ENCODE measurements around the gene AK2.
"Not testable (repeated sequence)": the region's sequence is repeated elsewhere in the genome, so short reads cannot be mapped to it uniquely, and the experiment has no call there.

Gene AK2

GRCh38 chr1:32997381-32997891 lies 39.2 kb downstream of the AK2 start:
- no peak for DNase-seq

- not testable (repeated sequence) for DNase-seq
Measured at GRCh38 chr1:32993324-32993636, 43.4 kb downstream of the AK2 start.

DNA sequence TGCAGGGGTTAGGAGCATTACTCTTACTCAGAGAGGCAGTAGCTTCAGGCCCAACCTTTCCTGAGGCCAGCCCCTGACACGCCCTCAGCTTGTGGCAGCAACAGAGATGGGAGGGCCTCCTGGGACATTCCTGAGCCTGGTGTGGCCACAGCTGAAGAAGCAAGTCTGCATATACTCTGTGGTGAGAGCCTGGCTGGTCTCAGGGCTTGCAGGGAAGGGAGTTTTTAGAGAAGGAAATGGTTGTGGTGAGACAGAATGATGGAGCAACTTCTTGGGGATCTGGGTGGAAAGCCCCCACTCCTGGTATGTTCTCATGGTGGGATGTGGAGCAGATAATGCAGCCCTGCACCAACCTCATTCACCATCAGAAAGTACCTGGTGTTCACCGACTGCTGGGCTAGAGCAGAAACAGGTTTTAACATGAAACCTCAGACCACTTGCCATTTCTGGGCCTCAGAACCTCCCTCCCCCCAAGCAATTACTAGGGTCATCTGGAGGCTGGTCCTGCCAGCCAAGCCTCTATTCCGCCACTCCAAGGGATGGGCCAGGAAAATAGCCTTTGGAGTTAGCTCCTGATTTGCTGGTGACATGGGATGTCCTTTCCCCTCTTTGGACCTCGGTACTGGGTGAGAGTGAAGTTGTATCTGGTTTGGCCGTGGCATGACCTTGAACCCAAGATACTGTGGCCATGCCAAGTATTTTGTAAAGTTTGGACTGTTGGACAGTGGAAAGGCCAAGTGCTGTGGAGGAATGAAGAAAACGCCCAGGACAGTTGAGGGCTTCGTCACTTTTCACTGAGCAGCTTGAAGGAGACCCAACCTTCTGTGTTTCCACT lies 44.0 kb downstream of the AK2 start:
- DNase-seq = peak; percentile 95 to 96

DNA sequence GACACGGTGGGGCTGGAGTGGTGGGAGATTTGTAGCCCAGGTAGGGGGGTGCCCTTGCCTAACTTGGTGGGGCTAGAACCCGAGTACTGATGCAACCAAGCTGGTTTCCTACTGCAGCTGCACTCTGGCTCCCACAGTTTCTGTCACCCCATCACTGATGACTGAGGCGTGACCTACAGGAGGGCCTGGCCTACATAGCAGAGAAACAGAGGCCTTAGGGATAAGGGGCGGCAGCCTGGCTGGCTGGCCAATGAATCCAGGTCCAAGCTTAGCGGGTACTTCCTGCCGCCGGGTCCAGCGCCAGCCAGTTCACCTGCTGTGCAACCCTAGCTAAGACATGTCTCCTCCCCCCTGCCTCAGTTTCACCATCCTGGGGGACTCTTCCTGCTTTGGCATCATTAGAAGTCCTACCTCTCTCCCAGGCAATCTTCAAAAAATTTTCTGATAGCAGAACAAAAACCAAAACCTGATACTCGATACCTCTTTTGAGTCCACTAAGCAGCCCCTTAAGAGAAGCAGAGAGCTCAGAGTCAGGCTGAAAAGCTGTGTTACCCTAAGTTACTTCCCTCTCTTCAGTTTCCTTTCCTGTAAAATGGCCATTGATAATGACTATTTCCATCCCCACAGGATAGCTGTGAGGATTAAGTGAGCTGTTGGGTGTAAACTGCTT lies 44.7 kb downstream of the AK2 start:
- no peak for DNase-seq

GRCh38 chr1:32991386-32991785 lies 45.3 kb downstream of the AK2 start:
- DNase-seq = no peak

- DNase-seq = no peak
Measured at GRCh38 chr1:32990887-32991286, 45.8 kb downstream of the AK2 start.

GRCh38 chr1:32989160-32990050 lies 47.3 kb downstream of the AK2 start:
- DNase-seq = peak; percentile 85 to 87

GRCh38 chr1:32988665-32989064 lies 48.0 kb downstream of the AK2 start:
- DNase-seq = no peak

GRCh38 chr1:32985226-32985625 lies 51.5 kb downstream of the AK2 start:
- DNase-seq = no peak

DNA sequence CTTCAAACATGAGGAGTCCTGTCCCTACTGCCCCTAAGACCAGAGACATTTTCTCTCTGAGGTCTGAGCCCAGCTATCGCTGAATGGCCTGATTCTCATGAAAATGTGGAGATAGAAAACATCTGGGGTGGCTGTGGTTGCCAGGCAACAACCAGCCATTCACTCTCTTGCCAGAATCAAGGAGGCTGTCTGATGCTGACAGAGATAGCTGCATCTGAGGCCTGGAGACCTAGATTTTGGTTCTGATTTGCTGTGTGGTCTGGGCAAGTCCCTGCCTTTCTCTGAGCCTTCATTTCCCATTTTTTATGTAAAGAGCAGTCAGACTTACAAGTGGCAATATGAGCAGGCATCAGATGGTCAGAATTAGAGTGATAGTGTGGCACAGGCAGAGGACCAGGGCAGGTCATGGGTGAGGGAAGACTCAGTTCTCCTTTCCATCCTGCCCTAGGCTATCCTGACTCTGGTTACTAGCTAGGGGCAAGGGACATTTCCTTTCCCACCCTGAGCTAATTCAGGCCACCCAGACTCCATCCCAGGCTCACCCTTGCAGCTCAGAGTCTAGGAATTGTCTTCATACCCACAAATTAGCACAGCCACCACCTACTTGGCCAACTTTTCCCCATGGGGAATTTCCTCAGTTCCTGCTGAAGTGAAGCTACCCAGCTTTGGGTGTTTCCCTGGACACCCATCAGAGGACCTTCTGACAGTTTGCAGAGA lies 52.1 kb downstream of the AK2 start:
- DNase-seq = no peak

DNA sequence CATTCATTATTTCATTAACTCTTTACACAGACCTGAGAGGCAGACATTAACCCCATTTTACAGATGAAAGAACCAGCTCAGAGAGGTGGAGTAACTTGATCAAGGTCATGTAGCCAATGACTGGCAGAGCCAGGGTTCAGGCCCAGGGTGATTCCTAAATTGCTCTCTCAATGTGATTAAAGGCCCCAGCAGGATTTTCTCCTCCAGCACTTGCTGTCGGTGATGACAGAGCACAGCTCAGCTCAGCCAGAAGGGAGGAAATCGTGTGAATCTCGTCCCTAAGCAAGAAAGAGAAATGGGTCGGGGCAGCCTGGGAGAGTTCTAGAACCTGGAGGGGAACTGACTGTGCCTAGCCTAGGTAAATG lies 52.6 kb downstream of the AK2 start:
- no peak for DNase-seq

DNA sequence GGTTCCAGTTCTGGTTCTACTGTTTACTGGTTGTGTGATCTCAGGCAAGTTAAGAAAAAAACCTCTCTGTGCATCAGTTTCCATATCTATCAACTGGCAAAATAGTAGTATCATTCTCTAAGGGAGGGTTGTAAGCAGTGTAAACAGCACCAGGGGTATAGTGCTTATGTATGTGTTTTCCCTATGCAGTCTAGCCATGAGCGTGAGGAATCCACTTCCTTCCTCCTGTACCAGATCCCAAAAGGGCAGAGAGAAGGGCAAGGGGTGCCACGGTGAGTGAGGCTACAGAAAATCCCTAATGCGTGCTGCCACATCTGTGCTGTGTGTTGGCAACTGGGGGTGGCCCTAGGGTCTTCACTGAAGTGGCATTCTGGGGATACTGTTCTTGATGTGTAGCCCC lies 53.7 kb downstream of the AK2 start:
- DNase-seq = no peak

DNA sequence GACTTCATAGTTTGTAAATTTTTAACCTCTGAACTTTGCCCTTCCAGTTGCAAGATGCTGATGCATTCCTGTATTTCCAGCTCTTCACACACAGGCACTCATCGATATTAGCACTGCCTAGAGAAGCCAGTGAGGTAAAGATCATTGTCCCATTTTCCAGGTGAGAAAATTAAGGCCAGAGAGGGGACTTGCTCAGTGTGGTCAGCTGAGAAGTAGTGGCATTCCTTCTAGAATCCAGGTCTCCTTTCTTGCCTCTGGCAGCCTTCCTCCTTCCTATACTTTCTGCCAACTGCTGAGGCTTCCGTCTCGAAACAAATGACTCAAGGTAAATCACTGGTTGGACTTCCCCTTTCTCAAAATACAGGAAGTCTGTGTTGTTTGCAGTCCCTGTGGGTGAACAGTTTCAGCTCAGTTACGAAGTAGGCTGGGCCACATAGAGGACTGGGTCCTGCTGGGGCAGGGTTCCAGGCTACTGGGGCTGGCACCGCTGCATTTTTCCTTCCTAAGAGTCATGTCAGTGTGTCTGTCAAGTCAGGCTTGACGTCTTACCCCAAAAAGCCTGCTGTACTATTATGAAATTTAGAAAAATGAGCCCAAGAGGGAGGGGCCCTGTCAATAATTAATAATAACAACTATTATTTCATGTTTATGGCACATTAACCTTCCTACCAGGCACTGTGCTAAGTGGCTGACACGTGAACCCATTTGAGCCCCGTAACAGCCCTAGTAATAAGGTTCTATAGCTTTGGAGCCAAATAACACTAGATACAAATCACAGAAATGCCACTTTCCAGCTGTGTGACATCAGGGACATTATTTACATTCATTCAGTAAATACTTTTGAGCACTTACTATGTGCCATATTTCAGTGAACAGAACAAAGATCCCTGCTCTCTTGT lies 55.4 kb downstream of the AK2 start:
- peak; percentile 92 to 97 for DNase-seq

DNA sequence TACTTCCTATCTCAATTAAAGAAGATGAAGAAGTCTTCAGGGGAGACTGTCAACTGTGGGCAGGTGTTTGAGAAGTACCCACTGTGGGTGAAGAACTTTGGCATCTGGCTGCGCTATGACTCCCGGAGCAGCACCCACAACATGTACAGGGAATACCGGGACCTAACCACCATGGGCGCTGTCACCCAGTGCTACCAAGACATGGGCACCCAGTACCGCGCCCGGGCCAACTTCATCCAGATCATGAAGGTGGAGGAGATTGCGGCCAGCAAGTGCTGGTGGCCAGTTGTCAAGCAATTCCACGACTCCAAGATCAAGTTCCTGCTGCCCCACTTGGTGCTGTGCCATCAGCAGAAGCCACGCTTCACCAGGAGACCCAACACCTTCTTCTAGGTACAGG lies 56.6 kb downstream of the AK2 start:
- no peak for DNase-seq

GRCh38 chr1:32978854-32979253 lies 57.8 kb downstream of the AK2 start:
- no peak for DNase-seq

DNA sequence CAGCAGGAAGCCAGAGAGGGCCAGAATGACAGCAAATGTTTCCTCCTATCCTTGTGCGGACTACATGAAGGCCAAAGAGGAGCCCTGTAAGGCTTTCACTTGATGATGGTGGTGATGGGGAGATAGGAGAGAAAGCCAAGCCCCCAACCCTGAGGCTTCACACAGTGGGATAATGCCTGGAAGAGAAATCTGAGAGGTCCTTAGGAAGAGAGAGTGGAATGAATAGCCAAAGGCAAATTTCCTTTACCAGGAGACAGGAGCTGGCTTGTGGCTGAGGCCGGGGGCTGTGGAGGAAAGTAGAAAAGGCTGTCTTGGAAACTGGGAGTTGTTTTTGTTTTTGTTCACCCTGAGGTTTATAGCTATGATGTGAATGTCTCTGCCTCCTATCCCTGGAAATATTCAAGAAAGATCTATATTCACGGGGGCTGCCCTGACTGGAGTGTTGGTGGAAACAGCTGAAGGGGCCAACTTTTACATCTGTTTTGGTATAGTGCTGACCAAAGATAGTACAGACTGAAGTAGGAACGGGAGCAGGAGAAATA lies 59.1 kb downstream of the AK2 start:
- DNase-seq = no peak

DNA sequence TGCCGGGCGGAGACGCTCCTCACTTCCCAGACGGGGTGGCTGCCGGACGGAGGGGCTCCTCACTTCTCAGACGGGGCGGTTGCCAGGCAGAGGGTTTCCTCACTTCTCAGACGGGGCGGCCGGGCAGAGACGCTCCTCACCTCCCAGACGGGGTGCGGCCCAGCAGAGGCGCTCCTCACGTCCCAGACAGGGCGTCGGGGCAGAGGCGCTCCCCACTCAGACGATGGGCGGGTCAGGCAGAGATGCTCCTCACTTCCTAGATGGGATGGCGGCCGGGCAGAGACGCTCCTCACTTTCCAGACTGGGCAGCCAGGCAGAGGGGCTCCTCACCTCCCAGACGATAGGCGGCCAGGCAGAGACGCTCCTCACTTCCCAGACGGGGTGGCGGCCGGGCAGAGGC lies 61.6 kb downstream of the AK2 start:
- not testable (repeated sequence) for DNase-seq

GRCh38 chr1:32973458-32973857 lies 63.2 kb downstream of the AK2 start:
- DNase-seq = not testable (repeated sequence)

- DNase-seq = no peak
Measured at GRCh38 chr1:32972814-32973428, 63.8 kb downstream of the AK2 start.

- no peak for DNase-seq
Measured at GRCh38 chr1:32971576-32971975, 65.1 kb downstream of the AK2 start.

GRCh38 chr1:32971156-32971555 lies 65.5 kb downstream of the AK2 start:
- no peak for DNase-seq

Measured in AML-193 (cell line).